Measurements from ENCODE around the gene DOCK10.

- TF ChIP-seq CTCF (conservative IDR thresholded peaks at IDR 0.05 in 1 of 2, IDR thresholded peaks at IDR 0.05 in 1 of 2; ENCODE audit: low read depth in 1 of 2, low read length in 2 of 2) (peak in 1 of 2 donors; percentile 7), EZH2 (IDR thresholded peaks at IDR 0.05; ENCODE audit: low read length, missing control alignments) (no peak)
These were observed 24.6 kb downstream of the DOCK10 start for GRCh38 chr2:225017713-225018112.
